KMS-11 (cell line): ENCODE data around the gene TRAPPC8.
"Not testable (repeated sequence)": the region's sequence is repeated elsewhere in the genome, so short reads cannot be mapped to it uniquely, and the experiment has no call there.

Experiments
- H2AFZ ChIP-seq: fragments of 200-600 bp; sonication (generic); 2 replicates; pipeline ENCODE4 v1.6.1; 2016; ENCODE audit warnings: antibody characterized with exemption, mixed run types, low read depth
- H3K27ac ChIP-seq: fragments of 200-600 bp; sonication (generic); 2 replicates; pipeline ENCODE4 v1.6.1; 2016; ENCODE audit warnings: mild to moderate bottlenecking, mixed run types
- H3K27me3 ChIP-seq: fragments of 200-600 bp; sonication (generic); 2 replicates; pipeline ENCODE4 v1.6.1; 2017; ENCODE audit warnings: mild to moderate bottlenecking, low read depth, mixed run types, moderate library complexity; ENCODE audit not compliant: insufficient read depth
- H3K36me3 ChIP-seq: fragments of 200-600 bp; sonication (generic); 2 replicates; pipeline ENCODE4 v1.6.1; 2017; ENCODE audit warnings: mild to moderate bottlenecking, mixed run types; ENCODE audit not compliant: insufficient read depth
- H3K4me1 ChIP-seq: fragments of 200-600 bp; sonication (generic); 2 replicates; pipeline ENCODE4 v1.6.1; 2016; ENCODE audit warnings: mild to moderate bottlenecking, low read depth, mixed run types; ENCODE audit not compliant: poor library complexity, severe bottlenecking
- H3K4me2 ChIP-seq: fragments of 200-600 bp; sonication (generic); 2 replicates; pipeline ENCODE4 v1.7.0; 2016; ENCODE audit warnings: mild to moderate bottlenecking, mixed run types
- H3K4me3 ChIP-seq: fragments of 200-600 bp; sonication (generic); IDR thresholded peaks from 2 replicates; pipeline ENCODE4 v1.6.1; 2017; ENCODE audit warnings: low read depth, low read length, mixed read lengths; ENCODE audit not compliant: insufficient read depth
- H3K79me2 ChIP-seq: fragments of 200-600 bp; sonication (generic); 2 replicates; pipeline ENCODE4 v1.6.1; 2016; ENCODE audit warnings: low read depth, mixed run types; ENCODE audit not compliant: insufficient read depth
- H3K9ac ChIP-seq: fragments of 200-600 bp; sonication (generic); 2 replicates; pipeline ENCODE4 v1.6.1; 2016; ENCODE audit warnings: mild to moderate bottlenecking, mixed run types
- H4K20me1 ChIP-seq: fragments of 200-600 bp; sonication (generic); 2 replicates; pipeline ENCODE4 v1.6.1; 2016; ENCODE audit warnings: mild to moderate bottlenecking, mixed run types; ENCODE audit not compliant: insufficient read depth
- CTCF ChIP-seq: fragments of 200-600 bp; sonication (generic); conservative IDR thresholded peaks from 2 replicates; pipeline ENCODE4 v1.6.1; 2017; ENCODE audit warnings: low read depth, mild to moderate bottlenecking, antibody characterized with exemption, low read length, moderate library complexity, mixed read lengths

The TRAPPC8 gene

GRCh38 chr18:31957728-31958127 lies 14.8 kb upstream of the TRAPPC8 start:
- peaks cover 7% of the 10 kb centered on the region for H3K4me1 ChIP-seq
- no peak overlapping the region for H2AFZ ChIP-seq
- no peak overlapping the region for H3K9ac ChIP-seq
- H3K36me3 ChIP-seq = no peaks in the 10 kb centered on the region
- no peak for TF ChIP-seq CTCF
- H3K4me2 ChIP-seq = no peak overlapping the region
- H3K27ac ChIP-seq = no peak overlapping the region
- no peak overlapping the region for H3K4me3 ChIP-seq
- no peaks in the 10 kb centered on the region for H4K20me1 ChIP-seq
- no peaks in the 10 kb centered on the region for H3K79me2 ChIP-seq
- no peaks in the 10 kb centered on the region for H3K27me3 ChIP-seq

GRCh38 chr18:31954349-31954748 lies 11.4 kb upstream of the TRAPPC8 start:
- Histone ChIP-seq H3K4me2 (no peak overlapping the region), H3K9ac (no peak overlapping the region), H3K27ac (no peak overlapping the region), H3K36me3 (no peaks in the 10 kb centered on the region), H4K20me1 (no peaks in the 10 kb centered on the region), H3K27me3 (no peaks in the 10 kb centered on the region), H3K4me1 (peaks cover 7% of the 10 kb centered on the region), H3K79me2 (no peaks in the 10 kb centered on the region), H3K4me3 (no peak overlapping the region), H2AFZ (no peak overlapping the region)
- TF ChIP-seq CTCF = no peak

- not testable (repeated sequence) for H3K4me2 ChIP-seq, H3K27ac ChIP-seq, H3K36me3 ChIP-seq, H3K4me3 ChIP-seq, H3K9ac ChIP-seq, H4K20me1 ChIP-seq, H3K4me1 ChIP-seq, H3K79me2 ChIP-seq, H3K27me3 ChIP-seq, H2AFZ ChIP-seq
These were observed 10.8 kb upstream of the TRAPPC8 start for GRCh38 chr18:31953699-31954098.

- H2AFZ ChIP-seq = no peak overlapping the region
- no peak overlapping the region for H3K9ac ChIP-seq
- TF ChIP-seq CTCF = no peak
These were observed 9.3 kb upstream of the TRAPPC8 start for GRCh38 chr18:31952223-31952622.

GRCh38 chr18:31950583-31950982 lies 7.7 kb upstream of the TRAPPC8 start:
- Histone ChIP-seq H3K4me1 (peaks cover under 1% of the 10 kb centered on the region), H2AFZ (no peak overlapping the region), H3K4me2 (no peak overlapping the region), H3K9ac (no peak overlapping the region), H3K79me2 (no peaks in the 10 kb centered on the region), H3K4me3 (no peak overlapping the region), H3K27me3 (no peaks in the 10 kb centered on the region), H4K20me1 (no peaks in the 10 kb centered on the region), H3K27ac (no peak overlapping the region), H3K36me3 (no peaks in the 10 kb centered on the region)
- no peak for TF ChIP-seq CTCF

More at GRCh38 chr18:31952223-31952622, 9.3 kb upstream of the TRAPPC8 start:
- no peak overlapping the region for H3K4me2 ChIP-seq
- peaks cover 7% of the 10 kb centered on the region for H3K4me1 ChIP-seq
- no peaks in the 10 kb centered on the region for H3K36me3 ChIP-seq
- H3K79me2 ChIP-seq = no peaks in the 10 kb centered on the region
- H3K4me3 ChIP-seq = no peak overlapping the region
- no peaks in the 10 kb centered on the region for H4K20me1 ChIP-seq
- H3K27me3 ChIP-seq = no peaks in the 10 kb centered on the region
- no peak overlapping the region for H3K27ac ChIP-seq

GRCh38 chr18:31948349-31948748 lies 5.4 kb upstream of the TRAPPC8 start:
- H3K36me3 ChIP-seq, H3K9ac ChIP-seq, H3K4me2 ChIP-seq, H3K27ac ChIP-seq, H3K4me3 ChIP-seq, H2AFZ ChIP-seq, H4K20me1 ChIP-seq, H3K27me3 ChIP-seq, H3K79me2 ChIP-seq: not testable (repeated sequence)
- peaks cover 11% of the 10 kb centered on the region for H3K4me1 ChIP-seq
